ENCODE measurements around the gene SIL1.
"Not testable (repeated sequence)": the region's sequence is repeated elsewhere in the genome, so short reads cannot be mapped to it uniquely, and the experiment has no call there.

Gene SIL1

GRCh38 chr5:139222346-139222745 is 24.2 kb upstream of the SIL1 start:
- no CpG with 5 or more reads among the region's 3 CpGs for WGBS (ENCODE audit: insufficient coverage, insufficient read length)
- no peak for DNase-seq (ENCODE audit: low read depth, low spot score)

GRCh38 chr5:139218038-139218437 is 19.9 kb upstream of the SIL1 start:
- no CpG with 5 or more reads among the region's 7 CpGs for WGBS (ENCODE audit: insufficient coverage, insufficient read length)
- H3K4me3 ChIP-seq (ENCODE audit: low read length), result not testable (repeated sequence)

More at GRCh38 chr5:139222346-139222745, 24.2 kb upstream of the SIL1 start:
- H3K27ac ChIP-seq (ENCODE audit: low read length), result no peak overlapping the region
- no peaks in the 10 kb centered on the region for H3K9me3 ChIP-seq (ENCODE audit: control insufficient read depth, insufficient read depth, low read length)
- no peaks in the 10 kb centered on the region for H3K4me1 ChIP-seq (ENCODE audit: control insufficient read depth, insufficient read depth, low read length)
- H3K4me3 ChIP-seq (ENCODE audit: low read length), result no peak overlapping the region
- H3K36me3 ChIP-seq (ENCODE audit: control insufficient read depth, insufficient read depth, low read length), result no peaks in the 10 kb centered on the region
- H3K27me3 ChIP-seq (ENCODE audit: control insufficient read depth, insufficient read depth, low read length), result no peaks in the 10 kb centered on the region

GRCh38 chr5:139215107-139215975 is 17.2 kb upstream of the SIL1 start:
- Histone ChIP-seq H3K9me3 (ENCODE audit: control insufficient read depth, insufficient read depth, low read length) (no peaks in the 10 kb centered on the region), H3K27me3 (ENCODE audit: control insufficient read depth, insufficient read depth, low read length) (no peaks in the 10 kb centered on the region), H3K4me3 (ENCODE audit: low read length) (no peak overlapping the region), H3K4me1 (ENCODE audit: control insufficient read depth, insufficient read depth, low read length) (peaks cover 5% of the 10 kb centered on the region; the same call in 1 of the 2 replicates), H3K27ac (ENCODE audit: low read length) (no peak overlapping the region), H3K36me3 (ENCODE audit: control insufficient read depth, insufficient read depth, low read length) (no peaks in the 10 kb centered on the region)
- no CpG with 5 or more reads among the region's 15 CpGs for WGBS (ENCODE audit: insufficient coverage, insufficient read length)
- DNase-seq (ENCODE audit: low read depth, low spot score), result no peak

More at GRCh38 chr5:139218038-139218437, 19.9 kb upstream of the SIL1 start:
- not testable (repeated sequence) for DNase-seq (ENCODE audit: low read depth, low spot score); H3K27ac ChIP-seq (ENCODE audit: low read length); H3K9me3 ChIP-seq (ENCODE audit: control insufficient read depth, insufficient read depth, low read length); H3K4me1 ChIP-seq (ENCODE audit: control insufficient read depth, insufficient read depth, low read length); H3K27me3 ChIP-seq (ENCODE audit: control insufficient read depth, insufficient read depth, low read length); H3K36me3 ChIP-seq (ENCODE audit: control insufficient read depth, insufficient read depth, low read length)

GRCh38 chr5:139214646-139215045 is 16.5 kb upstream of the SIL1 start:
- Histone ChIP-seq H3K27ac (ENCODE audit: low read length) (no peak overlapping the region), H3K27me3 (ENCODE audit: control insufficient read depth, insufficient read depth, low read length) (no peaks in the 10 kb centered on the region), H3K9me3 (ENCODE audit: control insufficient read depth, insufficient read depth, low read length) (no peaks in the 10 kb centered on the region), H3K4me3 (ENCODE audit: low read length) (no peak overlapping the region), H3K4me1 (ENCODE audit: control insufficient read depth, insufficient read depth, low read length) (peaks cover 5% of the 10 kb centered on the region; the same call in 1 of the 2 replicates), H3K36me3 (ENCODE audit: control insufficient read depth, insufficient read depth, low read length) (no peaks in the 10 kb centered on the region)
- no peak for DNase-seq (ENCODE audit: low read depth, low spot score)
- WGBS (ENCODE audit: insufficient coverage, insufficient read length), result no CpG with 5 or more reads among the region's 2 CpGs

- Histone ChIP-seq H3K4me1 (ENCODE audit: control insufficient read depth, insufficient read depth, low read length) (peaks cover 6% of the 10 kb centered on the region), H3K27ac (ENCODE audit: low read length) (no peak overlapping the region), H3K36me3 (ENCODE audit: control insufficient read depth, insufficient read depth, low read length) (no peaks in the 10 kb centered on the region), H3K27me3 (ENCODE audit: control insufficient read depth, insufficient read depth, low read length) (no peaks in the 10 kb centered on the region), H3K4me3 (ENCODE audit: low read length) (no peak overlapping the region), H3K9me3 (ENCODE audit: control insufficient read depth, insufficient read depth, low read length) (no peaks in the 10 kb centered on the region)
- DNase-seq (ENCODE audit: low read depth, low spot score), result no peak
- no CpG with 5 or more reads among the region's 2 CpGs for WGBS (ENCODE audit: insufficient coverage, insufficient read length)
Observed at GRCh38 chr5:139212906-139213305, 14.7 kb upstream of the SIL1 start.

- peaks cover 6% of the 10 kb centered on the region for H3K4me1 ChIP-seq (ENCODE audit: control insufficient read depth, insufficient read depth, low read length)
- WGBS (ENCODE audit: insufficient coverage, insufficient read length), result no CpG with 5 or more reads among the region's 3 CpGs
- no peaks in the 10 kb centered on the region for H3K9me3 ChIP-seq (ENCODE audit: control insufficient read depth, insufficient read depth, low read length)
- no peak for DNase-seq (ENCODE audit: low read depth, low spot score)
- no peaks in the 10 kb centered on the region for H3K36me3 ChIP-seq (ENCODE audit: control insufficient read depth, insufficient read depth, low read length)
- no peak overlapping the region for H3K4me3 ChIP-seq (ENCODE audit: low read length)
- no peak overlapping the region for H3K27ac ChIP-seq (ENCODE audit: low read length)
- H3K27me3 ChIP-seq (ENCODE audit: control insufficient read depth, insufficient read depth, low read length), result no peaks in the 10 kb centered on the region
Observed at GRCh38 chr5:139212486-139212885, 14.3 kb upstream of the SIL1 start.

GRCh38 chr5:139210585-139210984 is 12.4 kb upstream of the SIL1 start:
- no peak overlapping the region for H3K4me3 ChIP-seq (ENCODE audit: low read length)
- WGBS (ENCODE audit: insufficient coverage, insufficient read length), result no CpG with 5 or more reads among the region's 4 CpGs
- H3K9me3 ChIP-seq (ENCODE audit: control insufficient read depth, insufficient read depth, low read length), result no peaks in the 10 kb centered on the region
- no peaks in the 10 kb centered on the region for H3K27me3 ChIP-seq (ENCODE audit: control insufficient read depth, insufficient read depth, low read length)
- no peaks in the 10 kb centered on the region for H3K36me3 ChIP-seq (ENCODE audit: control insufficient read depth, insufficient read depth, low read length)
- DNase-seq (ENCODE audit: low read depth, low spot score), result no peak
- no peak overlapping the region for H3K27ac ChIP-seq (ENCODE audit: low read length)
- peaks cover 6% of the 10 kb centered on the region for H3K4me1 ChIP-seq (ENCODE audit: control insufficient read depth, insufficient read depth, low read length)

- no peak for DNase-seq (ENCODE audit: low read depth, low spot score)
- peaks cover 4% of the 10 kb centered on the region for H3K4me1 ChIP-seq (ENCODE audit: control insufficient read depth, insufficient read depth, low read length)
- H3K4me3 ChIP-seq (ENCODE audit: low read length), result no peak overlapping the region
- no peaks in the 10 kb centered on the region for H3K9me3 ChIP-seq (ENCODE audit: control insufficient read depth, insufficient read depth, low read length)
- no CpG with 5 or more reads among the region's 3 CpGs for WGBS (ENCODE audit: insufficient coverage, insufficient read length)
- no peak overlapping the region for H3K27ac ChIP-seq (ENCODE audit: low read length)
- no peaks in the 10 kb centered on the region for H3K36me3 ChIP-seq (ENCODE audit: control insufficient read depth, insufficient read depth, low read length)
- no peaks in the 10 kb centered on the region for H3K27me3 ChIP-seq (ENCODE audit: control insufficient read depth, insufficient read depth, low read length)
Observed at GRCh38 chr5:139207297-139208000, 9.3 kb upstream of the SIL1 start.

GRCh38 chr5:139205586-139205985 is 7.4 kb upstream of the SIL1 start:
- no peaks in the 10 kb centered on the region for H3K9me3 ChIP-seq (ENCODE audit: control insufficient read depth, insufficient read depth, low read length)
- no peaks in the 10 kb centered on the region for H3K36me3 ChIP-seq (ENCODE audit: control insufficient read depth, insufficient read depth, low read length)
- no CpG with 5 or more reads among the region's 2 CpGs for WGBS (ENCODE audit: insufficient coverage, insufficient read length)
- H3K4me1 ChIP-seq (ENCODE audit: control insufficient read depth, insufficient read depth, low read length), result peaks cover 2% of the 10 kb centered on the region; the same call in 1 of the 2 replicates
- no peaks in the 10 kb centered on the region for H3K27me3 ChIP-seq (ENCODE audit: control insufficient read depth, insufficient read depth, low read length)
- no peak for DNase-seq (ENCODE audit: low read depth, low spot score)
- H3K4me3 ChIP-seq (ENCODE audit: low read length), result no peak overlapping the region
- H3K27ac ChIP-seq (ENCODE audit: low read length), result no peak overlapping the region

GRCh38 chr5:139205124-139205523 is 7.0 kb upstream of the SIL1 start:
- peaks cover 2% of the 10 kb centered on the region; the same call in 1 of the 2 replicates for H3K4me1 ChIP-seq (ENCODE audit: control insufficient read depth, insufficient read depth, low read length)
- DNase-seq (ENCODE audit: low read depth, low spot score), result no peak
- no peaks in the 10 kb centered on the region for H3K36me3 ChIP-seq (ENCODE audit: control insufficient read depth, insufficient read depth, low read length)
- no peaks in the 10 kb centered on the region for H3K9me3 ChIP-seq (ENCODE audit: control insufficient read depth, insufficient read depth, low read length)
- no peak overlapping the region for H3K4me3 ChIP-seq (ENCODE audit: low read length)
- whole genome bisulfite sequencing (ENCODE audit: insufficient coverage, insufficient read length), result no CpG with 5 or more reads among the region's 4 CpGs
- H3K27ac ChIP-seq (ENCODE audit: low read length), result no peak overlapping the region
- no peaks in the 10 kb centered on the region for H3K27me3 ChIP-seq (ENCODE audit: control insufficient read depth, insufficient read depth, low read length)
